ENCODE measurements around the gene SELENOI.

SELENOI gene

DNA sequence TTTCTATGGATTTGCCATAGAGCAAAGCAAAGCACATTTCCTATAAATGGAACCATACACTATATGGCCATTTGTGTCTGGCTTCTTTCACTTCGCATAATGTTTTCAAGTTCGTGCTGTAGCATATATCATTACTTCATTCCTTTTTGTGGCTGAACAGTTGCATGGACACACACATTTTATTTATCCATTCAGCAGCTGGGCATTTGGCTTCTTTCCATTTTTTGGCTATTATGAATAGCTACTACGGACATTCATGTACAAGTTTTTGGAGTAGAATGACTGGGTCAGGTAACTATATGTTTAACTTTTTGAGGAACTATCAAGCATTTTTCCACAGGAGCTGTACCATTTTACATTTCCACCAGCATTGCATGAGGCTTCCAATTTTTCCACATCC is 10.7 kb upstream of the SELENOI start:
- Histone ChIP-seq H3K36me3 (ENCODE audit: control insufficient read depth in 1 of 2, insufficient read depth in 2 of 2, low read depth in 1 of 2, low read length in 2 of 2) (no peaks in the 10 kb centered on the region), H3K27ac (ENCODE audit: low read length, poor library complexity, severe bottlenecking) (no peak overlapping the region), H2BK120ac (ENCODE audit: low read depth, low read length) (no peak overlapping the region), H3K14ac (ENCODE audit: low read length in 2 of 2) (no peak overlapping the region), H3K4me3 (ENCODE audit: insufficient read depth in 1 of 2, low read depth in 1 of 2, low read length in 2 of 2) (no peak overlapping the region), H2BK12ac (ENCODE audit: low read length in 2 of 2) (no peak overlapping the region), H3K4me1 (ENCODE audit: control insufficient read depth, insufficient read depth, low read depth, low read length) (no peaks in the 10 kb centered on the region), H3K18ac (ENCODE audit: low read depth in 1 of 2, low read length in 2 of 2) (no peak overlapping the region), H3K27me3 (ENCODE audit: control insufficient read depth in 1 of 2, insufficient read depth in 1 of 2, low read length in 2 of 2) (no peaks in the 10 kb centered on the region), H2BK15ac (ENCODE audit: low read depth, poor library complexity, severe bottlenecking) (no peak overlapping the region), H3K4ac (ENCODE audit: low read depth in 1 of 2, low read length in 2 of 2) (no peak overlapping the region), H2AK5ac (ENCODE audit: low read length, severe bottlenecking) (no peak overlapping the region), H3K9ac (ENCODE audit: low read length) (no peak overlapping the region), H3K79me1 (replicated peaks; ENCODE audit: low read length, poor library complexity, severe bottlenecking) (no peaks in the 10 kb centered on the region), H3K4me2 (ENCODE audit: low read length, poor library complexity, severe bottlenecking) (no peak overlapping the region), H4K91ac (ENCODE audit: low read length) (no peak overlapping the region), H2AFZ (ENCODE audit: low read depth, low read length) (no peak overlapping the region), H3K9me3 (ENCODE audit: control insufficient read depth, low read length) (no peaks in the 10 kb centered on the region), H3K23ac (ENCODE audit: low read length in 2 of 2) (no peak overlapping the region), H2BK5ac (ENCODE audit: low read depth, low read length, poor library complexity, severe bottlenecking) (no peak overlapping the region), H4K8ac (ENCODE audit: low read length) (no peak overlapping the region)
- 87% methylated on average over 2 of the region's 3 CpGs for WGBS
- DNase-seq = no peak

DNA sequence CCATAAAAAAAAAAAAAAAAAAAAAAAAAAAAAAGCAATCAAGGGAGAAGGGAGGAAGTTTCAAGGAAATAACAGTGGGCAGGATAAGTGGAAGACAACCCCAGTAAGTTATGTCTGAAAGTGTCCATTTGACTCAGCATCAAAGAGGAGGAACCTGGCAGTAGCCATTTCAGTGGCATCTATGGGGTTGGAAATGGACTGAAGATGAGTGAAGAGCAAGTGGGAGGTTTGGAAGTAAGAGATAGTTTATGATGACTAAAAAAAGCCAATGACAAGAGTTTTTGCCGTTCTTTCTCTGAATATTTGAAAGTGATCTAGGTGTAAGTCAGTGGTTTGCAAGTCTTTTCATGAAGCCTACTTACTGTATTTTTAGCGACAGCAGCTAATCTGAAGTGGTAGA is 9.2 kb upstream of the SELENOI start:
- WGBS = 96% methylated on average over 2 of the region's 2 CpGs
- DNase-seq = no peak

DNA sequence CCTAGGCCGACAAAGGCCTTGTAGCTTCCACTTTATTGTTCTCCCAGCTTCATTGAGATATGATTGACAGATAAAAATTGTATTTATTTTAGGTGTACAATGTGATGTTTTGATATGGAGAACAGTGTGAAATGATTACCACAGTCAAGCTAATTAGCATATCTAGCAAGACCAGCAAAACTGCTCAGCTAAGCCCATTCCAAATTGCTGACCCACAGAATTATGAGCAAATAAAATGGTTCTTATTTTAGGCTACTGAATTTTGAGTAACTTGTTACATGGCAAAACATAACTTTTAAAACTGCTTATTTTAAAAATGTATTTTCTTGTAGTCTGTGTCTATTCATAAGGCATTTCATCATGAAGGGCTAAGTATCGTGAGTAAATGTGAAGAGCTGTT is 8.6 kb upstream of the SELENOI start:
- H3K27me3 ChIP-seq (ENCODE audit: control insufficient read depth in 1 of 2, insufficient read depth in 1 of 2, low read length in 2 of 2) = no peaks in the 10 kb centered on the region
- no peaks in the 10 kb centered on the region for H3K4me1 ChIP-seq (ENCODE audit: control insufficient read depth, insufficient read depth, low read depth, low read length)
- no peak overlapping the region for H2BK120ac ChIP-seq (ENCODE audit: low read depth, low read length)
- H3K36me3 ChIP-seq (ENCODE audit: control insufficient read depth in 1 of 2, insufficient read depth in 2 of 2, low read depth in 1 of 2, low read length in 2 of 2) = no peaks in the 10 kb centered on the region
- no peak overlapping the region for H2AK5ac ChIP-seq (ENCODE audit: low read length, severe bottlenecking)
- H3K14ac ChIP-seq (ENCODE audit: low read length in 2 of 2) = no peak overlapping the region
- H2AFZ ChIP-seq (ENCODE audit: low read depth, low read length) = no peak overlapping the region
- H3K23ac ChIP-seq (ENCODE audit: low read length in 2 of 2) = no peak overlapping the region
- H4K91ac ChIP-seq (ENCODE audit: low read length) = no peak overlapping the region
- no peaks in the 10 kb centered on the region for H3K79me1 ChIP-seq (replicated peaks; ENCODE audit: low read length, poor library complexity, severe bottlenecking)
- WGBS = 96% methylated on average over 2 of the region's 2 CpGs
- no peak overlapping the region for H2BK5ac ChIP-seq (ENCODE audit: low read depth, low read length, poor library complexity, severe bottlenecking)
- H3K18ac ChIP-seq (ENCODE audit: low read depth in 1 of 2, low read length in 2 of 2) = no peak overlapping the region
- no peak for DNase-seq
- H3K27ac ChIP-seq (ENCODE audit: low read length, poor library complexity, severe bottlenecking) = no peak overlapping the region
- H3K9ac ChIP-seq (ENCODE audit: low read length) = no peak overlapping the region
- H4K8ac ChIP-seq (ENCODE audit: low read length) = no peak overlapping the region
- no peak overlapping the region for H3K4me3 ChIP-seq (ENCODE audit: insufficient read depth in 1 of 2, low read depth in 1 of 2, low read length in 2 of 2)
- no peak overlapping the region for H3K4ac ChIP-seq (ENCODE audit: low read depth in 1 of 2, low read length in 2 of 2)
- no peak overlapping the region for H2BK15ac ChIP-seq (ENCODE audit: low read depth, poor library complexity, severe bottlenecking)
- no peak overlapping the region for H3K4me2 ChIP-seq (ENCODE audit: low read length, poor library complexity, severe bottlenecking)
- H2BK12ac ChIP-seq (ENCODE audit: low read length in 2 of 2) = no peak overlapping the region
- H3K9me3 ChIP-seq (ENCODE audit: control insufficient read depth, low read length) = no peaks in the 10 kb centered on the region

More for the DNA sequence above, 9.2 kb upstream of the SELENOI start:
- H3K4me1 ChIP-seq (ENCODE audit: control insufficient read depth, insufficient read depth, low read depth, low read length) = no peaks in the 10 kb centered on the region
- H3K27me3 ChIP-seq (ENCODE audit: control insufficient read depth in 1 of 2, insufficient read depth in 1 of 2, low read length in 2 of 2) = no peaks in the 10 kb centered on the region
- no peak overlapping the region for H3K23ac ChIP-seq (ENCODE audit: low read length in 2 of 2)
- H3K9me3 ChIP-seq (ENCODE audit: control insufficient read depth, low read length) = no peaks in the 10 kb centered on the region
- H2BK15ac ChIP-seq (ENCODE audit: low read depth, poor library complexity, severe bottlenecking) = no peak overlapping the region
- H2AFZ ChIP-seq (ENCODE audit: low read depth, low read length) = no peak overlapping the region
- H3K27ac ChIP-seq (ENCODE audit: low read length, poor library complexity, severe bottlenecking) = no peak overlapping the region
- H3K79me1 ChIP-seq (replicated peaks; ENCODE audit: low read length, poor library complexity, severe bottlenecking) = no peaks in the 10 kb centered on the region
- no peak overlapping the region for H2BK12ac ChIP-seq (ENCODE audit: low read length in 2 of 2)
- no peak overlapping the region for H3K4ac ChIP-seq (ENCODE audit: low read depth in 1 of 2, low read length in 2 of 2)
- H3K4me3 ChIP-seq (ENCODE audit: insufficient read depth in 1 of 2, low read depth in 1 of 2, low read length in 2 of 2) = no peak overlapping the region
- H4K8ac ChIP-seq (ENCODE audit: low read length) = no peak overlapping the region
- H2BK120ac ChIP-seq (ENCODE audit: low read depth, low read length) = no peak overlapping the region
- no peak overlapping the region for H2AK5ac ChIP-seq (ENCODE audit: low read length, severe bottlenecking)
- H4K91ac ChIP-seq (ENCODE audit: low read length) = no peak overlapping the region
- no peak overlapping the region for H3K9ac ChIP-seq (ENCODE audit: low read length)
- H3K14ac ChIP-seq (ENCODE audit: low read length in 2 of 2) = no peak overlapping the region
- no peaks in the 10 kb centered on the region for H3K36me3 ChIP-seq (ENCODE audit: control insufficient read depth in 1 of 2, insufficient read depth in 2 of 2, low read depth in 1 of 2, low read length in 2 of 2)
- H3K18ac ChIP-seq (ENCODE audit: low read depth in 1 of 2, low read length in 2 of 2) = no peak overlapping the region
- H2BK5ac ChIP-seq (ENCODE audit: low read depth, low read length, poor library complexity, severe bottlenecking) = no peak overlapping the region
- H3K4me2 ChIP-seq (ENCODE audit: low read length, poor library complexity, severe bottlenecking) = no peak overlapping the region

DNA sequence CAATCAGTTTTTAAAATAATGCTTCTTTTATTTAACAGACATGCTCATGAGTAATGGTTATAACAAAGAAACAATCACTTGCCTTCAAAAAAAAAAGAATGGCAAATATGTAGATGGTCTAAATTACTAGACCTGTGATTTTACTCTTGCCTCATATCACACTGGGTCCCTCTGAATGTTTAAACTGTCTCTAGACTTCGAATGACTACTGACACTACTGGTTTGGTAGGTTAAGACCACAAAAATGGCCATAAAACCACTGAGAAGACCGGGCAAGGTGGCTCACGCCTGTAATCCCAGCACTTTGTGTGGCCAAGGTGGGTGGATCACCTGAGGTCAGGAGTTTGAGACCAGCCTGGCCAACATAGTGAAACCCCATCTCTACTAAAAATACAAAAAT is 5.1 kb upstream of the SELENOI start:
- Histone ChIP-seq H4K8ac (ENCODE audit: low read length) (no peak overlapping the region), H2AK5ac (ENCODE audit: low read length, severe bottlenecking) (no peak overlapping the region), H2AFZ (ENCODE audit: low read depth, low read length) (no peak overlapping the region), H3K27me3 (ENCODE audit: control insufficient read depth in 1 of 2, insufficient read depth in 1 of 2, low read length in 2 of 2) (no peaks in the 10 kb centered on the region), H2BK120ac (ENCODE audit: low read depth, low read length) (no peak overlapping the region), H3K14ac (ENCODE audit: low read length in 2 of 2) (no peak overlapping the region), H2BK12ac (ENCODE audit: low read length in 2 of 2) (no peak overlapping the region), H3K4me2 (ENCODE audit: low read length, poor library complexity, severe bottlenecking) (no peak overlapping the region), H3K18ac (ENCODE audit: low read depth in 1 of 2, low read length in 2 of 2) (no peak overlapping the region), H3K9ac (ENCODE audit: low read length) (no peak overlapping the region), H3K4ac (ENCODE audit: low read depth in 1 of 2, low read length in 2 of 2) (no peak overlapping the region), H3K79me1 (replicated peaks; ENCODE audit: low read length, poor library complexity, severe bottlenecking) (peaks cover 10% of the 10 kb centered on the region), H3K4me1 (ENCODE audit: control insufficient read depth, insufficient read depth, low read depth, low read length) (peaks cover 2% of the 10 kb centered on the region), H2BK15ac (ENCODE audit: low read depth, poor library complexity, severe bottlenecking) (no peak overlapping the region), H3K27ac (ENCODE audit: low read length, poor library complexity, severe bottlenecking) (no peak overlapping the region), H3K36me3 (ENCODE audit: control insufficient read depth in 1 of 2, insufficient read depth in 2 of 2, low read depth in 1 of 2, low read length in 2 of 2) (no peaks in the 10 kb centered on the region), H3K9me3 (ENCODE audit: control insufficient read depth, low read length) (no peaks in the 10 kb centered on the region), H3K4me3 (ENCODE audit: insufficient read depth in 1 of 2, low read depth in 1 of 2, low read length in 2 of 2) (no peak overlapping the region), H2BK5ac (ENCODE audit: low read depth, low read length, poor library complexity, severe bottlenecking) (no peak overlapping the region), H4K91ac (ENCODE audit: low read length) (no peak overlapping the region), H3K23ac (ENCODE audit: low read length in 2 of 2) (no peak overlapping the region)
- 87% methylated on average over 3 of the region's 3 CpGs for WGBS
- no peak for DNase-seq

Data from mesenchymal stem cell (in vitro differentiated cells and primary cell).